Endothelial cell of umbilical vein (primary cell): Measurements from ENCODE around the gene NSUN4.
"Not testable (repeated sequence)": the region's sequence is repeated elsewhere in the genome, so short reads cannot be mapped to it uniquely, and the experiment has no call there.

Experiments used
- CTCF ChIP-seq, 2 donors: IDR thresholded peaks; 1 replicate in 1 of 2; 2 replicates in 1 of 2; pipeline ENCODE4 v1.5.1; 2011; ENCODE audit warnings: low read length in 2 of 2, mild to moderate bottlenecking in 2 of 2, moderate library complexity in 2 of 2, control low read depth in 1 of 2, inconsistent platforms in 1 of 2, low read depth in 1 of 2; ENCODE audit not compliant: insufficient read depth in 1 of 2; ENCODE audit errors: extremely low read depth in 1 of 2
- MYC ChIP-seq: IDR thresholded peaks from one replicate; pipeline ENCODE4 v1.6.1; 2011; ENCODE audit warnings: mild to moderate bottlenecking, low read depth, low read length
- POLR2AphosphoS5 ChIP-seq: IDR thresholded peaks from 2 replicates; pipeline ENCODE4 v1.6.1; 2012; ENCODE audit warnings: low read depth, mild to moderate bottlenecking, control low read depth, low read length, moderate library complexity; ENCODE audit not compliant: insufficient read depth

DNA sequence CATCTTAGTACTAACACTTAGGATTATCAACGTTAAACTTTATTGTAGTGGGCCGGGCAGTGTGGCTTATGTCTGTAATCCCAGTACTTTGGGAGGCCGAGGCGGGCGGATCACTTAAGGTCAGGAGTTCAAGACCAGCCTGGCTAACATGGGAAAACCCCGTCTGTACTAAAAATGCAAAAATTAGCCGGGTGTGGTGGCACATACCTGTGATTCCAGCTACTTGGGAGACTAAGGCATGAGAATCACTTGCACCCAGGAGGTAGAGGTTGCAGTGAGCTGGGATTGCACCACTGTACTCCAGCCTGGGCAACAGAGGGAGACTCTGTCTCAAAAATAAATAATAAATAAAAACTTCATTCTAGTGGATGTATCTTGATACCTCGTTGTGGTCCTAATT lies 25.2 kb downstream of the NSUN4 start:
- TF ChIP-seq MYC; POLR2AphosphoS5; CTCF (IDR thresholded peaks at IDR 0.05; ENCODE audit: extremely low read depth in 1 of 2, insufficient read depth in 1 of 2, low read depth in 1 of 2, low read length in 2 of 2): not testable (repeated sequence)
